IPS-18a (cell line): Measurements from ENCODE around the gene ZDHHC13.

ENCODE experiments used
- H3K27ac ChIP-seq: one replicate; pipeline ENCODE4 v1.5.1; 2013; ENCODE audit warnings: low read length
- H3K27me3 ChIP-seq: one replicate; pipeline ENCODE4 v1.6.1; 2013; ENCODE audit warnings: mild to moderate bottlenecking, low read length; ENCODE audit not compliant: control insufficient read depth, insufficient read depth
- H3K36me3 ChIP-seq: one replicate; pipeline ENCODE4 v1.6.1; 2013; ENCODE audit warnings: low read depth, low read length; ENCODE audit not compliant: control insufficient read depth
- H3K4me1 ChIP-seq: one replicate; pipeline ENCODE4 v1.6.1; 2013; ENCODE audit warnings: low read depth, low read length; ENCODE audit not compliant: control insufficient read depth
- H3K4me3 ChIP-seq: one replicate; pipeline ENCODE4 v1.5.1; 2013; ENCODE audit warnings: low read length
- H3K9ac ChIP-seq: one replicate; pipeline ENCODE4 v1.6.1; 2013; ENCODE audit warnings: mild to moderate bottlenecking, low read length, moderate library complexity
- H3K9me3 ChIP-seq: one replicate; pipeline ENCODE4 v1.6.1; 2013; ENCODE audit warnings: low read depth, low read length; ENCODE audit not compliant: control insufficient read depth

ZDHHC13 gene, protein sequence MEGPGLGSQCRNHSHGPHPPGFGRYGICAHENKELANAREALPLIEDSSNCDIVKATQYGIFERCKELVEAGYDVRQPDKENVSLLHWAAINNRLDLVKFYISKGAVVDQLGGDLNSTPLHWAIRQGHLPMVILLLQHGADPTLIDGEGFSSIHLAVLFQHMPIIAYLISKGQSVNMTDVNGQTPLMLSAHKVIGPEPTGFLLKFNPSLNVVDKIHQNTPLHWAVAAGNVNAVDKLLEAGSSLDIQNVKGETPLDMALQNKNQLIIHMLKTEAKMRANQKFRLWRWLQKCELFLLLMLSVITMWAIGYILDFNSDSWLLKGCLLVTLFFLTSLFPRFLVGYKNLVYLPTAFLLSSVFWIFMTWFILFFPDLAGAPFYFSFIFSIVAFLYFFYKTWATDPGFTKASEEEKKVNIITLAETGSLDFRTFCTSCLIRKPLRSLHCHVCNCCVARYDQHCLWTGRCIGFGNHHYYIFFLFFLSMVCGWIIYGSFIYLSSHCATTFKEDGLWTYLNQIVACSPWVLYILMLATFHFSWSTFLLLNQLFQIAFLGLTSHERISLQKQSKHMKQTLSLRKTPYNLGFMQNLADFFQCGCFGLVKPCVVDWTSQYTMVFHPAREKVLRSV

DNA sequence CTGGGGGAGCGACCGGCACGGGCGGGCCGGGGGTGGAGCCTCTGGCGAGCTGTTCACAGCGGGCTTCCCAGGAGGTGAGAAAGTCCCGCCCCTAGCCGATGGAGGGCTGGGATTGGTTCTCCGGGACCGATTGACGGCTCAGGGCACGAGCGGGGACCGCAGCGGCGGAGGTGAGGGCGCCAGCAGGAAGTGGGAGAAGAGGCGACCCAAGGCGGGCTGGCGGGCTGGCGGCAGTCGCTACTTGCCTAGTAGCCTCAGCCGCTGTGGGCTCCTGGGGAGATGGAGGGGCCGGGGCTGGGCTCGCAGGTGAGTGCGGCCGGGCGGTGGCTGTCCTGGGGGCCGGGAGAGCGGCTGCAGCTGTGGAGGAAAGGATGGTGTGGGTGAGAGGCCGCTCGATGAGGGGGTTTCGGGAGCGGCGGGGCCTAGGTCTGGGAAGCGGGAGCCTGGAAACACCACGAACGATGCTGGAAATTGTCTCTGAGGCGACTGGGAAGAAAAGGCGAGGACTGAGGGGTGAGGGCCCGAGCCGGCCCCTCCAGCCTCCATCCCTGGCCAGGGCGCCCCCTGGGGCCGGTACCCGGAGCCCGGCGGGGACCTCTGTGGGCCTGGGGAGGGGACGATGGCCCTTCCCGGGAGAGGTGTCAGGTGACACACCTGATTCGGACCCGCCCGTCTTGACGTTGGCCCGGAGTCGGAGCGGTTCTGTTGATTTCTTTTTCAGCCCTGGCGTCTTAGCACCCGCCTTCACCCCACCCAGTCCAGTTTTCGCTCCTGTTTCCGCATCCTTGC, at the start of gene ZDHHC13:
TSS of gene ZDHHC13 (plus strand) at position 198 of the 789 bp plus-strand sequence. CDS start at position 280, 82 bp downstream.
- Histone ChIP-seq H3K4me1 (peaks cover 8% of the 10 kb centered on the region), H3K9ac (peak within 1 kb of the TSS; percentile 43), H3K4me3 (peak within 1 kb of the TSS; percentile 79), H3K27ac (no peak within 1 kb of the TSS), H3K36me3 (peaks cover 8% of the 10 kb centered on the region), H3K27me3 (no peaks in the 10 kb centered on the region), H3K9me3 (no peaks in the 10 kb centered on the region)

DNA sequence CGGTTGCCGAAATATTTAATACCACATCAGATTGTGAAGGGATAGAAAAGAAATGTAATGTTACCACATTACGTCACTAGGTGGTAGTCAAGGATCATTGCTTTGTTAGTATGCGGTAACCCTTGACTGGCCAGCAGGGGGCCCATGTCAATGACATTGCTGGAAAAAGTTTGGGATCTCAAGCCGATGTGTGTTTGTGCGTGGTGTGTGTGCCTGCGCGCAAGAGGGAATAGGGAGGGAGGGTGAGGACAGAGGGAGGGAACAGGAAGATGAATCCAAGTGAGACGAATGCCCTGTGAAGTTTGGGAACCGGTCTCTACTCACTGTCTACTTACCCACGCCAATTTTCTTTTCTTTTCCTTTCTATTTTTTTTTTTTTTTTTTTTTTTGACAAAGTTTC, 45.7 kb upstream of the ZDHHC13 start:
- no peak overlapping the region for H3K9ac ChIP-seq

DNA sequence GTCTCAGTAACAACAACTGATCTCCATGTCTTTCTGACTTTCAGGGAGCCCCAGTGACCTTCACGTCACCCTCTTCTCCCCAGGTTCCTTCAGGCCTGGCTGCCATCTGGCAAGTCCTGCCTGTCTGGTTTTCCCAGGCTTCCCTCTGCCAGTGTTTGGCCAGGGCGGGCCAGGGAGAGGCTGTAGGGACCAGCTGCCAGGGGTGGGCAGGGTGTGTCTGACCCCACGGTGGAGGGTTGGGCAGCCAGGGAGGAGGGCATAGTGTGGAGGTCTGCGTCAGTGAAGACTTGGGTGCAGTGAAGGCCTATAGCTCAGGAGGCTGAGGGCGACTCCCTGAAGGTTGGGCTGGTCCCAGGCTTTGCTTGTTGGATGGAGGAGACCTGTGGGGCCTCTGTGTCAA, 44.5 kb upstream of the ZDHHC13 start:
- Histone ChIP-seq H3K36me3 (no peaks in the 10 kb centered on the region), H3K9me3 (no peaks in the 10 kb centered on the region), H3K4me1 (peaks cover 20% of the 10 kb centered on the region), H3K27ac (no peak overlapping the region), H3K27me3 (no peaks in the 10 kb centered on the region), H3K4me3 (no peak overlapping the region), H3K9ac (no peak overlapping the region)

More for the DNA sequence above, 45.7 kb upstream of the ZDHHC13 start:
- Histone ChIP-seq H3K9me3 (no peaks in the 10 kb centered on the region), H3K36me3 (no peaks in the 10 kb centered on the region), H3K27me3 (no peaks in the 10 kb centered on the region), H3K27ac (no peak overlapping the region), H3K4me1 (peaks cover 16% of the 10 kb centered on the region), H3K4me3 (peak overlapping the region; percentile 21)

DNA sequence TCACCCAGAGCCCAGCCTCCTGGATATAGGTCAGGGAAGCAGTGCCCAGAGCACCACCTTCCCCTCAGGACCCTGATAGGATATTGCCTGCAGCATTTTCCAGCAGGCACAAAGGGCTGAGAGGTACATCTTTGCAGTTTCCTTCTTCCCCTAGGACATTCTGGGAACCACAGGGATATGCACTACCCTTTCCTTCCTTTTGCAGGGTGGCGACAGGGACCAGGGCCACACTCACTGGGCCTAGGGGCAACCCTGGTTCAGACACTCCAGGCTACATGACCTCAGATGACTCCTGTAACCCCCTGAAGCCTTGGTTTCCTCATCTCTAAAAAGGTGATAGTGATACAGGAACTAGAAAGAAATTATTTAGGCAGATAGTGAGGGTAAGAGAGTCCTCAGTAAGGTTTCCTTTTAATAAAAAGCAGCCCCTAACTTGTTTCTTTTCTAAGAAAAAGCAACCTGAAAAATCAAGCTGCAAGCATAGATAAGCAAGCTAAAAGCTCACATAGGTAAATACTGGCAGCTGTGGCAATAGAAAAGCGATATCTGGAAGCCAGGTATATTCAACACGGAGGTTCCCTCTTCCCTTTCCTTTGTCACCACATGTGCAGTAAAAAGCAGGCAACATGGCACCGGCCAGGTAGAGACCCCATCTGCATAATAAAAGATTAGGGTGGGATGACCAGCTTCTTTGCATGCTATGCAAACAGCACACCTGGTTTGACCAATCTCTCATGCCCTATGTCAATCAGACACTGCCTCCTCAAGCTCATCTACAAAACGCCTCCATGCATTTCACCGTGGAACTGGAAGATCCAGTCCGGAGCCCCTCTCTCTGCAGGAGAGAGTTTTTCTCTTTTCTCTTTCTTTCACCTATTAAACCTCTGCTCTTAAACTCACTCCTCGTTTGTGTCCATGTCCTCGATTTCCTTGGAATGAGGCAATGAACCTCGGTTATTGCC, 43.2 kb upstream of the ZDHHC13 start:
- peak overlapping the region; percentile 53 for H3K9ac ChIP-seq
- H3K36me3 ChIP-seq, result no peaks in the 10 kb centered on the region
- H3K27ac ChIP-seq, result peak overlapping the region; percentile 83
- H3K4me3 ChIP-seq, result peak overlapping the region; percentile 41
- peaks cover 20% of the 10 kb centered on the region for H3K4me1 ChIP-seq
- no peaks in the 10 kb centered on the region for H3K9me3 ChIP-seq
- H3K27me3 ChIP-seq, result no peaks in the 10 kb centered on the region

DNA sequence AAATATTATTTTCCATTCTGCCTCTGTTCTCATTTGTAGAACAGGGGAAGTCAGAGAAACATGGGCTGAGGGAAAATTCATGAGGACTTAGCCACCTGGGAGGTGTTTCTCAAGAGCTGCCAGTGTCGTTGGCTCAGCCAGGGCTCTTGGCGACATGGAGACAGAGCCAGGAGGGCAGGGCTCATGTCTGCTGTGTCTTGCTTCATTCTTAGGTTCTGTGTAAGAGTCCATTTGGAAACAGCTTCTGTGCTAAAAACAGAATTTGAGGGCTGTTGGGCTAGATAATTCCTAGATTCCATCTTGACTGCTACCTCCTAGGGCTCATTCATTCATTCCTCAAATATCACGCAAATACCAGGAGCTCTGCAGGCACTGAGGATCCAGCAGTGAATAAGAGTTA, 41.3 kb upstream of the ZDHHC13 start:
- Histone ChIP-seq H3K27me3 (no peaks in the 10 kb centered on the region), H3K4me3 (no peak overlapping the region), H3K4me1 (peaks cover 20% of the 10 kb centered on the region), H3K36me3 (no peaks in the 10 kb centered on the region), H3K9ac (no peak overlapping the region), H3K9me3 (no peaks in the 10 kb centered on the region), H3K27ac (no peak overlapping the region)

DNA sequence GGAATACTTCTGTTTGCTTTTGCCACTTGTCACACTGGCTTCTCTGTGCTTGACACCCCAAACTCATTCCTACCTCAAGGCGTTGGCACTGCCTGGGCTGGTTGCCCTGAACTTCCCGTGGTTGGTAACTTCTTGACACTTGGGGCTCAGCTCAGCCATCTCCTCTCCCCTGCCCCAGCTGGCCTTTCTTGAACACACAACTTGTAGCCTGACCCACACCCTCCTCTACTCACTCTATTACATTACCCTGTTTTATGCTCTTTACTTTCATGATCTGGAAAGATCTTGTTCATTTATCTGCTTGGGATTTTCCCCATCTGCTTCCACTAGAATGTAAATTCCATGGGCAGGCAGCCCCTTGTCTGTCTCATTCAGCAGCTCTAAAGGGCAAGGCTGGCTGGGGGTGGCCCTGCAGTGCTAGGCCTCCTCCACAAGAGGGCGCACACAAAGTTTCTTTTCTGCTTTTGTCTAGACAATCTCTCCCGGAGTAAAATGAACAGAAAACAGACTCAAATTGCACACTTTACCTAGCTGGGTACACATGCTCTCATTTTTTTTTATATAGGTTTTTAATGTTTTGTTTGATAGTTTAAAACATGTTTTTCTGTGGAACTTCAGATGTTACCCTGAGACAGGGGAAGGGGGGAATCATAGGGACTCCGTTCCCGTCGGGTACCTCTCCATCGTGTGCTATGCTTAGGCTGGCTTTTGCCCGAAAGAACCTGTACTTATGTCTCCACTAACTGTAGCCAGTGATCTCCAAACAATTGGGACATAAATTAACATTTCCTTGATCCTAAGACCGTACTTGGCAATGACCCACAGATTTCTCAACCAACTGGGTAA, 40.0 kb upstream of the ZDHHC13 start:
- no peaks in the 10 kb centered on the region for H3K27me3 ChIP-seq
- no peak overlapping the region for H3K27ac ChIP-seq
- no peaks in the 10 kb centered on the region for H3K9me3 ChIP-seq
- H3K36me3 ChIP-seq, result no peaks in the 10 kb centered on the region
- H3K4me1 ChIP-seq, result peaks cover 20% of the 10 kb centered on the region
- no peak overlapping the region for H3K4me3 ChIP-seq
- H3K9ac ChIP-seq, result no peak overlapping the region

DNA sequence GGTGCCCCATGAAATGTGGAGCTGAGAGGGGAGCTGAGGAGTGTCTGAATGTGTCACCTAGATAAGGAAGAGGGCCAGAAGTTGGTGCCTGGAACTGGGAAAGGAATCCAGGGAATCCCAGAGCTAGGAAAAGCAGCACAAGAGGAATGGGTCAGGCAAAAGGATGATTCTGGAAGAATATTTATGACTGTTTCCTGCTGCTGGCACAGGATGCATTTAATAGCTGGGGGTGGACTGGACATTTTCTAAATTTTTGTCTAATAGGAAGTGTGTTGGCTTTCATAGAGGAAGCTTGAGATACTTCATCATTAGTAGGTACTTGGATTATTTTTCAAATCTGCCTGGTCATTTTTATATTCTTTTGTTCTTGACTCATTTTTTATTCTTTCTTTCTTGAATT, 39.0 kb upstream of the ZDHHC13 start:
- H3K4me1 ChIP-seq, result peaks cover 20% of the 10 kb centered on the region
- no peak overlapping the region for H3K9ac ChIP-seq
- H3K36me3 ChIP-seq, result no peaks in the 10 kb centered on the region
- H3K9me3 ChIP-seq, result no peaks in the 10 kb centered on the region
- H3K27ac ChIP-seq, result no peak overlapping the region
- H3K4me3 ChIP-seq, result no peak overlapping the region
- H3K27me3 ChIP-seq, result no peaks in the 10 kb centered on the region

DNA sequence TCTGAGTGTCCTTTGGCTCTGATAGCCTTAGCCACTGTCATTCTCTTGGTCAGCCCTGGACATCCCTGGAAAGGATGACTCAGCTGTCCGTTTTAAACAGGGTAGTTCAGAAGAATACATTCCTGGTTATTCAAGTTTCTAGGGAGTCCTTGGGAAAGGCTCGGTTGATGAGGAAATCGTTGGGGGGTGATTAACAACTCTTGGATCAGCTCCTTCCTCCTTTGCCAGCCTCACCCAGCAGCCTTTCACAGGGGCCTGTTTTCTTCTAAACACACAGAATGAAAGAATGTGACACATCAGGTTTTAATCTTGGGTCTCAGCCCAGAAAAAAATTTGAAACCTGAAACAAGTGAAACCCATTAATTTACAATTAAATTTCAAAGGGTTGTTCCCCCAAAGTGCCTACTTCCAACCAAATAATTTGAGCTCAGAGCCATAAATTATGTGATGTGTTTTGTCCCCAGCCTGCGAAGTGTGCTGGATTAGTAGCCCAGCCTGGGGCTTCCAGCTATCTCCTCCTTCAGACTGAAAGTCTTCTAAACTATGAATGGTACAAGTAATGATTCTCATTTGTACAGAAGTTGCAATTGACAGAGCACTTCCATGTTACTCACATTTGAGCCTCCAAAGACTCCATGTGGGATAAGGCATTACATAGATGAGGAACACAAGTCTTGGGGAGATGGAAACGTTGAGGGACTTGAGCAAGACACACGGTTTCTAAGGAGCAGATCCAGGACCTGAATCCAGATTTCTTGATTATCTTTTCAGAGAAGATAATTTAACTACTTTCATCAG, 37.1 kb upstream of the ZDHHC13 start:
- Histone ChIP-seq H3K27me3 (no peaks in the 10 kb centered on the region), H3K4me1 (peaks cover 4% of the 10 kb centered on the region), H3K4me3 (no peak overlapping the region), H3K9me3 (no peaks in the 10 kb centered on the region), H3K36me3 (no peaks in the 10 kb centered on the region), H3K9ac (no peak overlapping the region), H3K27ac (no peak overlapping the region)

DNA sequence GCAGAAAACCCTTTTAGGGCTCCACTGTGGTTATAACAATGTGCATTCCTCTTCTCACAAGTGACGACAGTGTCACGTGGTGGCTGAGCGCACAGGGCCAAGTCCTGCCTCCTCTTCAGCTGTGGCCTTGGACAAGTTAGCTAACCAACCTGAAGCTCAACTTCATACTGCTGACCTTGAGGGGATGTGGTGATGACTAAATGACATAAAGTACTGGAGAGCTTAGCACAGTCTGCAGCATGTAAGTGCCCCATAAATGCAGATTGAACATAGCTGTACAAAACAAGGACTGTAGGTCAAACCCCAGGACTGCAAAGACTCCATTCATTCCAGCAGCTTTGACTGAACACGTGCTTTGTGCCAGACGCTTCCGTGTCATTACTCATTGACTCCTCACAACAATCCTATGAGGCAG, 36.4 kb upstream of the ZDHHC13 start:
- H3K4me3 ChIP-seq, result no peak overlapping the region
- H3K27ac ChIP-seq, result no peak overlapping the region
- H3K9ac ChIP-seq, result no peak overlapping the region
- H3K9me3 ChIP-seq, result no peaks in the 10 kb centered on the region
- H3K36me3 ChIP-seq, result no peaks in the 10 kb centered on the region
- H3K4me1 ChIP-seq, result peaks cover 4% of the 10 kb centered on the region
- no peaks in the 10 kb centered on the region for H3K27me3 ChIP-seq

DNA sequence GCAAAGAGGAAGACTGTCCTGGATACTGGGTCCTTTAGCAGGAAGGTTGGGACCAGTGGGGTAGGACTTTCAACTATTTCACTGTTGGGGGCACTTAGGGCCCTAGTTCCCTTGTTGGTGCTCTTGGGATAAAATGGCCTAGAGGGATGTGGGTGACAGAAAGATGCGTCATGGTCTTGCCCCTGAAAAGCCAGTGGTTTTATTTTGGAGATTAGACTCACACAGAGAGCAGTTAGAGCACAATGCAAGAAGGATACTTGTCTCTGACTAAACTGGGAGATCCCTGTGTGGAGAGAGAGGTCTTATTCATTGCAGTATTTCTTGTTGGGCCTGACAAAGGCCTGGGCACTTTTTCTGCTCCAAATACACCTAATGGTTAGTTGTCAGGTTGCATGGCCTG, 33.8 kb upstream of the ZDHHC13 start:
- H3K27me3 ChIP-seq, result no peaks in the 10 kb centered on the region

More for the DNA sequence above, 33.8 kb upstream of the ZDHHC13 start:
- Histone ChIP-seq H3K27ac (no peak overlapping the region), H3K4me1 (no peaks in the 10 kb centered on the region), H3K9ac (no peak overlapping the region), H3K36me3 (no peaks in the 10 kb centered on the region), H3K9me3 (no peaks in the 10 kb centered on the region), H3K4me3 (no peak overlapping the region)
